HG02798 (cell line): ENCODE results near the gene P4HA2.

Source experiments
- ATAC-seq: cut with Tn5 transposase; IDR thresholded peaks from one replicate; pipeline ENCODE4 v1.9.1; 2021; ENCODE audit warnings: mild to moderate bottlenecking; ENCODE audit not compliant: unreplicated experiment, poor library complexity

P4HA2 gene

DNA sequence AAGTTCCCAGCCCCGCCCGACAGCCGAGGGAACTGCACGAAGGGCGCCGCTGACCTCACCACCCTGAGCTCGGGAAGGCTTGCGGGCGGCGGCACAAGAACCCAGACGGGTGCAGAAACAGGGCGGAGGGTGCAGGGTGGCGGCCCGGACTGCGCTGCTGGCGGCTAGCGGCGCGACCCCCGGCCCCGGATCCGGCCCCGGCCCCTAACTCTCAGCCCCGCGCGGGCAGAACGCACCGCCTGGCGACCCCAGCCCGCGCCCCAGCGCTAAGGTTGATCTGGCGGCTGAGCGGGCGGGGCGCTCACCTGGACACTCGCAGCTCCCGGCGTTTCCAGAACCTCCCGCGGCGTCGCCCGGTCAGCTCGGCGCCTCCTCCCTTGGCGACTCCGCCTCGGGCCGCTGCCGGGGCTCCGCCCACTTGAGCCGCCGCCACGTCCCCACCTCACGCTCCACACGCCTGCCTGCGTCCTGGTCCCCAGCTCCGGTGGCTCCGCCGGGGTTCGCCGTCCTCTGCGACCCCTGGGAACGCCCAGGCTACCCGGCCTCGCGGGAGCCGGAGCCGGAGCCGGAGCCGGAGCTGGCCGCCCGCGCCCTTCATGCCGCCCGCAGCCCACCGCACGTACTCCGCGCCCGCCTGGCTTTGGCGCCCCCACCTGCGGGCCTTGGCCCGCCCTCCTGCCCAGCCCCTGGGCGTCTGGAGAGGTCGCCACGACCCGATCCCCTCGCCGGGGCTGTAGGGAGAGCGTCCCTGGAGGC lies at the start of gene P4HA2:
TSS of gene P4HA2 (minus strand) at position 369 of the 756 bp plus-strand sequence. CDS start 9,227 bp downstream, outside the sequence.
- peak; percentile 95 for ATAC-seq

DNA sequence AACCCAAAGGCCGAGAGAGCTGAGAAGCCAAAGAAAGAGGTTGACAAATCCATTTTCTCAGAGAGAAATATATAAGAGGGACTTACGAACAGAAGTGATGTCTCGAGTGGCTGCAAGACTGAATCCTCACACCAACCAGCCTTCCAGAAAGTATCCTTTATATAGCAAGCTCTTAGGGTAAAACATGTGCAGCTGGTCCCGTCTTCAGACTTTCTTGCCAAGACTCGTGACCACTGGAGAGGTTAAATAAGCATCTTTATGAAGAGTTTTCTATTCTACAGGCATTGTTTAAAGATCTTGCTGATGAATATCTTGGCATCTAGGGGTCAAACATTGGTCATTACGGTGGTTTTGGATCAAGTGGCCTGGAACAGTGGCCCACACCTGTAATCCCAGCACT lies 49.6 kb upstream of the P4HA2 start:
- ATAC-seq = no peak

DNA sequence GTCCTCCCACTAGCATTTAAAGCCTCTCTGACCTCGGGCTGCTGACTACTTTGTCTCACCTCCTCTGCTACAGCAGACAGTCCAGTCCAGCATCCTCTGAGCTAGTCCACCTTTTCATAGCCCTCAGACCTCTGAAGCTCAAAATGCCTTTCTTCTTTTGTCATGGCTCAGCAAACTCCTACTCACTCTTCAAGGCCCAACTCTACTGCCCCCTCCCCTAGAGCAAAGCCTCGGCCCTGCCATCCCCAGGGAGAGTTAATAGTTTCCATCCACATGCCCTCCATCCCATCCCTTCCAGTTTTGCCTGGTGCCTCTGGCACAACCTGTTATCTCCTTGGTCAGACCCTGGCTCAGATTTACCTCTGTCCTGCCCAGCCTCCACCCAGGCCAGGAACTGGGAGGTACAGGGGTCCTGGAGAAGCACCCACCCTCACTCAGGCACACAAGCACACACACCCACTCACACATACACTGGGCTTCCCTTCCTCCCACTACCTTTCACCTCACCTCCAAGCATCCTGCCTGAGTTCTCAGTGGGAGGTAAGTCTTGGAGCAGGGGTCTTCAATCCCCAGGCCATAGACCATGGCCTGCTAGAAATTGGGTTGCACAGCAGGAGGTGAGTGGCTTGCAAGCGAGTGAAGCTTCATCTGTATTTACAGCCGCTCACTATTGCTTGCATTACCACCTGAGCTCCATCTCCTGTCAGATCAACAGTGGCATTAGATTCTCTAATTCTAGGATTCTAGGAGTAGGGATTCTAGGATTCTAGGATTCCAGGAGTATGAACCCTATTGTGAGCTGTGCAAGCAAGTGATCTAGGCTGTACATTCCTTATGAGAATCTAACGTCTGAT lies 47.9 kb upstream of the P4HA2 start:
- ATAC-seq = no peak

DNA sequence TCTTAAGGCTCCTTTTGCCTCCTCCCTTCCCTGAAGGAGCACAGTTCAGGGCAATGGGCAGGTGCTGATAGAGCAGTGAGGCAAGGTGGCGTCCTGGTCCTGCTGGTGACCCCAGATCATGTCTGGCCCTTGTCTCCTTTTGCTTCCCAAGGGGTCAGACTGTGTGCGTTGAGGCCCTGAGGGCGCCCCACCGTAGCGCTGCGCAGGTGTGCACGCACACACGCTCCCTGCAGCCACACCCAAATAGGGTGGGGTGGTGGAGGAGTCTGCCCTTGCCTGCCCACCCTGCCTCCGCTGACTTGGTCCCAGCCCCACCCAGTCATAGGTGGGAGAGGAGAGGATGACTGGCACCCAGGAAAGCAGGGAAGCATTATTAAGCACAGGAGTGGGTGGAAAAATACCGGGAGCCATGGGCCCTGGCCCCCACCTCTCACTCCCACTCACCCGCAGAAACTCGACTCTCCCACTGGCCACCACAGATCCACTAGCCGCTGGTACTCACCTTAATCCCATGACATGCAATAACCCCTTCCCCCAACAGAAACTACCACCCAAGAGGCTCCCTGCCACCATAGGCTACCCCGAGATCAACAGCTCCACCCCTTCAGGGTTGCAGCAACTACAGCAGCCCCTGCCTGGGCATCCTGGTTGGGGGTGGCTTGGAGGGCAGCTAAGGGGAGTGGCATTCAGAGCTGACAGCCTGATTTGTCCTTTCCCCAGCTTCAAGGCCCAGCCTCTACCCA lies 46.6 kb upstream of the P4HA2 start:
- no peak for ATAC-seq

DNA sequence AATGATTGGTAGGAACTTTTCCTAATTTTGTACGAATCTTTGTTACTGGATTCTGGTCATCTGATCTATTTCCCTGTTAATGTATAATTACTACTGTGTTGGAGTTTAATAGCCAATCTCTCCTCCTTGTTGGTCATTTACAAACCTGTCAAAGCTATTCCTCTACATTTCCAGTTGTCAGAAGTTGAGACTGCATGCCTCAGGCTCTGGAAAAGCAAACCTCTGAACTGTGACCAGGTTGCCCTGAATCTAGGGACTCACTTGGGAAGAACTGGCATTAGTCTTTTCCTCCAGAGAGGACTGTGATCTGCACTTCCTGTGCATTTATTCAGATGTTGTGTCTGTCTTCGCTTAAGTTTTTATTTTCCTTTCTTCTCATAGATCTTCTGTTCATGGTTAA lies 46.0 kb upstream of the P4HA2 start:
- no peak for ATAC-seq

DNA sequence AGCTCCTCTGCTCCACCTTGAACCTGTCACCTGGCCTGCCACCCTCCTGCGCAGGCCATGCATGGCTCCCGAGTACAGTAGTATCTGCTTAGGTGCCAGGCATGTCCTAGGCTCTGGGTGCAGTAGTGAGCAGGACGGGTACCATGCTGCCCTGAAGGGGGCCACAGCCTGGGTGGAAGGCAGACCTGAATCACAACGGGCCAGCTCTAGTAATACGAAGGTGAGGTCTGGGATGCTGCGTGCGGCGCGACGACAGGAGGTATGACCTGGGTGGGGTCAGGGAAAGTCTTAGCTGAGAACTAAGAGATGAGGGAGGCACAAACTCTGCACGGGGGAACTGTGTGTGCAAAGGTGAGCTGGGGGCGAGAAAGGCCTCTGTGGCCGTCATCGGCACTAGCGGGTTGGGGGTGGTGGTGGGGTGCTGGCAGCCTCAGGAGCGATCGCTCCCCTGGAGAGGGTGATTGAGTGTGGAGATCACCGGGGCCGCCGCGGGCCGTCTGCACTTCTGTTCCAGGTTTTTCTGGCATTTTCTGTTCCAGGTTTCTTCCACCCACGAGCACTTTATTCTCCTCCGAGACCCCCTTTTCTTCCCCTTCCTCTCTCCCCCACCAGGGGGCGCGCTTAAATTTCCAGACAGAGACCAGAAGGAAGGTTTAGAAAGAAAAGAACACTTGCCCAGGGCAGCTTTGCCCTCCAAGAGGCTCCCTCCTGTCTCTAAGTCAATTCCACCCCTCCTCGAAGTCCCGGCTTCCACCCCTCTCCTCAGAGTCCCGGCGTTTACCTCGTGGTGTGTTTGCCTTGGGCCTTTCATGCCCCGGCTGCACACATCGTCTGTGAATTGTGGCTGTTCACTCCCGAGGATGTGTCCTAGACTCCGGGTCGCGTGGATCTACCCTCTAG lies 44.9 kb upstream of the P4HA2 start:
- ATAC-seq = no peak

DNA sequence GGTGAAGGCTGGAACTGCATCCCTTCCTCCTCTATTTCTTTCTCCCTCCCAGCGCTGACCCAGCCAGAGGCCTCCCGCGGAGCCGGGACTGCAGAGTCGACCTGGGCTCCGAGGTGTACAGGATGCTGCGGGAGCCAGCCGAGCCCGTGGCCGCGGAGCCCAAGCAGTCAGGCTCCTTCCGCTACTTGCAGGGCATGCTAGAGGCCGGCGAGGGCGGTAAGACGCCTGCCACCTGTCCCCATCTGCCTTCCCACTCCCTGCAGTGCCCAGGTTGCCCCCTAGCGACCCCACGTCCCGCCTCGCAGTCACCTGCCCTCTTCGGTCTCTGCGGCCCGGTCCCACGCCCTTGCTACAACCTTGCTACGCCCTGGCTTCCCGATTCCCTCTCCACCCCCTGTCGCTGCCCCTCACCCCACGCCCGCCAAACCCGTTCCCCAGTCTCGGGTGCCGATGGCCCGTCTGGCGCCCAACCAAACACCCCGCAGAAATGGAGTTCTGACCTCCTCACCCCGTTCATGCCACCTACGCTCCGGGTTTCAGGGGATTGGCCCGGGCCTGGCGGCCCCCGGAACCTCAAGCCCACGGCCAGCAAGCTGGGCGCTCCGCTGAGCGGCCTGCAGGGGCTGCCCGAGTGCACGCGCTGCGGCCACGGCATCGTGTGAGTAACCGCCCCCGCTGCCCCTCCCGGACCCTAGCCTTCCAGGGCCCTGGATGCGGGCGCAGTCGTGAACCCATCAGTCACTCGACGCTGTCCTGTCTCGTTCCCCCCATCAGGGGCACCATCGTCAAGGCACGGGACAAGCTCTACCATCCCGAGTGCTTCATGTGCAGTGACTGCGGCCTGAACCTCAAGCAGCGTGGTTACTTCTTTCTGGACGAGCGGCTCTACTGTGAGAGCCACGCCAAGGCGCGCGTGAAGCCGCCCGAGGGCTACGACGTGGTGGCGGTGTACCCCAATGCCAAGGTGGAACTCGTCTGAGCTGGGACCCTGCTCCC lies 43.9 kb upstream of the P4HA2 start:
- ATAC-seq = no peak

DNA sequence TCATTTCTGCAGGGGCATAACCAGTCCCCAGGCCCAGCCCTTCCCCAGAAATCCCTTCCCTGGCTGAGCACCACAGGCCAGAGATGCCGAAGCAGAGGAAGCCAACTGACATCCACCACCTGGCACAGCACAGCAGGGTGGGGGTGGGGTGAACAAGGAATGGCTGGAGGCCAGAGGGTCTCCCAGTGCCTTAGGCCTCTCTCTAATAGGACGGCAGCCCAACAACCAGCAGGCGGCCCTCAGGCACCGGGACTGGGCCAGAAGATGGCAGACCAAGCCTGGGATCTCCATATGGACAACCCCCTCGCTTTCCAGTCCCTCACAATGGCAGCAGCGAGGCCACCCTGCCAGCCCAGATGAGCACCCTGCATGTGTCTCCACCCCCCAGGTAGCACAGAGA lies 43.1 kb upstream of the P4HA2 start:
- ATAC-seq = no peak

DNA sequence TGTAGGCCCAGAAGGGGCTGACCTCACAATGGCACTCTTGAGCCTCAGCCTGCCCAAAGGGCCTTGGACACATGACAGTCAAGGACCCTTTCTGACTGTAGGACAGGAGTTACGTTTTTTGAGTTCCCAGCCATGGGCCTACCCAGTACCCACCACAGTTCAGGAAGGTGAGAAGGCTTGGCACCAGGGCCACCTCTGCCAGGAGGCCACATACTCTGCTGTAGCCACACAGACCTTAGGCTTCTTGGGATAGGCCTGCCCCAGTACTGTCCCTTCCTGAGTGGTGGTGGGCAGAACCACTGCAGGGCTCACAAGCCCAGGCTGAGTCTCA lies 42.6 kb upstream of the P4HA2 start:
- ATAC-seq = no peak

DNA sequence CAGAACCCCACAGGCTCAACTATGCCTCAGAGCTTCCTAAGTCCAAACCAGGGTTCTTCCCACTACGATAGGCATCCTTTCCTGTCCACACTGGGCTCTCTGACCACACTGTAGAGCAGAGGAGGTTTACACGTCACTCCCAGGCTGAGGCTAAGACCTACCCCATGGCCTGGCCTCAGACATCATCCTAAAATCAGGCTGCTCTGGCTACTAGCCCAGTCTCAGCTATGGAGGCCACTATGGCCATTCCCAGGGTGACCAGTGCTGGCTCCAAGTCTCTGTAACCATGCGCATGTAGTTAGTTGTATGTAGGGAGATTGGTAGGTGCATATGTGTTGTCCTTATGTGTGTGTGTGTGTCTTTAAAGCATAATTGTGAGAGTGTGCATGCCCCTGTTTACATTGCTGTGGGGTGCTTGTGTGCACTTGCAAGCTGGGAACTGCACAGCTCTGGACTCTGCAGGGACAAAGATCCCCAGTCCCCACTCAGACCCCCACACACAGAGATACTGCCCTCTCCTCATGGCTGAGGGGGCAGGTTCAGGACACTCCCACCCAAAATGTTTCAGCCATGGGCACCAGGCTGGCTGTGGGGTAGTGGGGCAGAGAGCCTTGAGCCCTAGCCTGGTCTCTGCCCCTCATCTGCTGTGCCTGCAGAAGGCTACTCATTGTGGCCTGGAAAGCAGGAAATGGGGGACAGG lies 42.1 kb upstream of the P4HA2 start:
- no peak for ATAC-seq

DNA sequence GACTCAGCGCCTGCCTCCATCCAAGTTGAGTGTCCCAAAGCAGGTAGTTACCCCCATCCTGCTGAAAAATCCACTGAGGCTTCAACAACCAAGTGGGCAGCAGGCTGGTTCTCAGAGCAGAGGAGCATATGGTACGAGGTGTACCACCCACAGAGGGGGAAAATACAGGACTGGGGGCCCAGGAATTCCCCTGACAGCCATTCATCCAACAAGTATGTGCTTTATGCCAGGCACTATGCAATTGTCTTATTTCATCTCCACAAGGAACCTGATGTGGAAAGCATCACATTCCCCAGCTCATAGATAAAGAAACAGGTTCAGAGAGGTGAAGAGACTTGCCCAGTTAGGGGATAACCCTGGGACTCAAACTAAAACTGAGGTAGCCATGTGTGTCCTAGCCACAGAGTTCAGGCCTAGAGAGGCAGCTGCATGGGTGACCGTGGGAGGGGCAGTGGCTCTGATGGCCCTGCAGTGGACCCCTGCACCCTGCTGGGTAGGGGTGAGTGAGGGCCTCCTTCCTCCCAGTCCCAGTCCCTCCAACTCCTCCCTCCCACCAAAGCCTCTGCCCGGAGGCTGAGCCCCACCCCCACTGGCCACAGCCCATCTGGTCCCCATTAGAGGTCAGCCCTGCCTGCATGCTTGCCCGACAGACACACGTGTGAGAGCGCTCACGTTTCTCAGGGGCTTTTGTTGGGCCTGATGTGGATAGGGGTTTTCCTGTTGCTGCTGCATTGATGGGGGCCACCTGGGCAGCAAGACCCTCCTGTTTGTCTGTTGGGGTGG lies 41.3 kb upstream of the P4HA2 start:
- peak; percentile 72 for ATAC-seq

DNA sequence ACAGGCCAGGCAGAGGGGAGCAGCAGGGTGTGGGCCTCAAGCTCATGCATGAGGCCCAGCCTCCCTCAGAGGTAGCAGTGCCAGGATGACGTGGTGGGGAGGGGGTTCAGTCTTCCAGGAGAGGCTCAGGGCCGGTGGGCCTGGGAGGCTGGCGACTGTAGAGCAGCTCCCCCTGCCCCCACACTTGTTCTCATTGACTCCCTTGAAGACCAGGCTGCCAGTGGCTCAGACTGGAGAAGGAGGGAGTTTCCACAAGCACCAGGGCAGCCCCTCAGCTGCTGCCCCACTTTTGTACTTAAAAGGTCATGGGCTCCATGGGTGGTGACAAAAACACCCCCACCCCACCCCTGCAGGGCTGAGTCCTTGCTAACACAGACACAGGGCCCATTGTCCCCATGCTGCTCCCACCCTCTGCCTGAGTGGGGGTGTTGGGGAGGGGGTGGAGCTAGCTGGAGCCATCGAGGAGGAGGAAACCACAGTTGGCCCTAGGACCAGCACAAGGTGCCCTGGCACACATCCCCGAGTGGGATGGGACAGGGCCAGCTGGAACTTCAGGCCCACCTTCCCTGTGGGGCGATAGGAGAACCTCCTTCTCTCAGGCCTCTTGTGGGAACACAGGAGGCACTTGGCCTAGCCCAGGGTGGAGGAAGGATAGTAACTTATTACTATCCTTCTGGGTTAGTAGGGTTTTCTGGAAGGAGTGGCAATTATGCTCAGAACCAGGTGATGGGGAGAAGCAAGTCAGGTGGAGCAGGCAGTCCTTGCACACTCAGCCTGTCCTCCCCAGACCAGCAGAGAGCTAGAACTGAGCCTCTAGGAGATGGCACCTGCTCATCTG lies 40.5 kb upstream of the P4HA2 start:
- ATAC-seq = peak; percentile 6

DNA sequence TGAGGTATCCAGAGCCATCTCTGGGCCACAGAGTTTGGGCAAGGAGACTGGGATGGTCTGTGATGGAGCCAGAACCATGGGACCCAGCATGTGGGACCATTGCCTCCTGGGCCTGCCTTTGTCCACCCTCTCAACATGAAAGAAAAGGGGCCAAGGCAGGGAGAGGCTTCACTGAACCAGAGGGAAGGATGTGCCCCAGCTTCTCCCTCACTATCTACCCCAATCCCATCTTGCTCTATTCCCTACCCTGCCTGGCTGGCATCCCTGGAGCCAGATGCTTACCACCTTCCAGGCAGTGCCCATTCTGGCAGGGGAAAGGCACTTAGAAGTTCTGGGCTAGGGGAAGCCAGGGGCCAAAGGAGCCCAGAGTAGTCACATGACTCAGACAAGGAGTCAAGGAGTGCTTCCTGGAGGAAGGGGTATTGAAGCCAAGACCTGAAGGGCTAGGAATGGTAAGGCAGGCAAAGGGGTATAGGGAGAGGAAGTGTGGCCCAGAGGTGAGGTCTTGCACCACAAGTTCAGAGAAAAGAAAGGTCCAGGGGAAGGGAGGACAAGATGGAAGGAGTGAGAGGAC lies 39.6 kb upstream of the P4HA2 start:
- ATAC-seq = no peak

DNA sequence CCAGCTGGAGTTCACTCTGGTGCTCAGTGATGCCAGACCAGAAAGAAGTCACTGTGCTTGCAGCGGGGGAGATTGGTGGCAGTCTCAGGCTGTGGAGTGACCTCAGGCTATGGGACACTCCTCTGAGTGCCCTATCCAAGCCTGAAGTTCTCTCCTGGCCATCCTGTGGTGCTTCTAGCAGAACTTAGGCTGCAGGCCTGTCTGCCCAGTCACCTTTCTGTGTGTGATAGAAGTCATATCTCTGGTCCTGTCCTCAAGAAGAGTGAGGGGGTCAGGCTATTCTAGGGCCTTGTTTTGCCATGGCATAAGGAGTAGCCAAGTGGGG lies 39.1 kb upstream of the P4HA2 start:
- ATAC-seq = no peak

DNA sequence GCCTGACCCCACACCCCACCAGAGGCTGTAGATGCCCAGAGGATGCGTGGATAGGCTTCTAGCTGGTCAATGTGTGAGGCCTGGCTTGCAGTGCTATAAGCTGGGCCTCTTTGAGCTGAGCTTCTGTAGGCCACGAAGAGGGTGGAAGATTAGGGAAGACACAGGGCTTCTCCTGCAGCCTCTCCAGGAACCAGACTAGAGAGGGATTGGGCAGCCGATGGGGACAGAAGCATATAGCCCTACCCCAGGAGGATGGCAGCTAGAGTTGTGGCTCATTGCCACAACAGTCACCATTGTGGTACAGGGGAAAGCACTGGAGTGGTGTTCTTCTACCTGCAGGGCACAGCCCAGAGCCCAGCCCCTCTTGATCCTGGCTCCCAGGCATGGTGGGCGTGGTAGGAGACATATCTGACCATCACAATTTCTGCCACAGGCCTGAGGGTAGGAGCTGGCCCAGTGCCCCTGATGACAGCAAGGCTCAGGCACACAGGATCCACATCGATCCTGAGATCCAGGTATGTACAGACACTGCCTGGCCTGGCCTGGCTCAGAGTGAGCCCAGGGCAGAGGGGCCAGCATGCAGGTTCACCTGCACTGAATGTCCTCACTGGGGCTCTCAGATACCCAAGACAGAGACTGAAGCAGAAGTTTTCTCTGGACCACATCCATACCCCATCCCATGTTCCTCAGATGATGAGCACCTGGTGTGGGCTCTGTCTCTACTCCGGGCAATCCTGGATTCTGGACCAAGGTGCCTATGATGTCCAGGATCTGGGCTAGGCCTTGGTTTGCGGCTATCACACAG lies 38.6 kb upstream of the P4HA2 start:
- ATAC-seq = no peak
